Heart right ventricle (tissue), 16 donors: ENCODE measurements around the gene CYREN. TPM values are rescaled to one million over a fixed set of nuclear protein-coding genes. Genes with fewer than 3 reads are reported as not detected.

ENCODE experiments used
- ATAC-seq, 8 donors: fragments of 200-7000 bp; cut with Tn5 transposase; one replicate each; pipeline ENCODE4 v1.9.1; 2020; ENCODE audit warnings: mild to moderate bottlenecking in 8 of 8, moderate library complexity in 8 of 8, moderate number of reproducible peaks in 1 of 8
- DNase-seq, 2 donors: peaks; one replicate each; pipeline ENCODE4 v3.0.0-alpha.2; 2020
- H3K27ac ChIP-seq, 10 donors: fragments of 200-600 bp; sonication (generic) in 2 of 10; one replicate each; pipeline versions ENCODE4 v1.5.0 to v1.8.0; 2020 to 2022; ENCODE audit warnings: mild to moderate bottlenecking in 3 of 10
- H3K27me3 ChIP-seq, 7 donors: fragments of 200-600 bp; one replicate each; pipeline ENCODE4 v1.8.0; 2021 to 2022; ENCODE audit warnings: mild to moderate bottlenecking in 2 of 7
- H3K36me3 ChIP-seq, 9 donors: fragments of 200-600 bp; sonication (generic) in 1 of 9; one replicate each; pipeline versions ENCODE4 v1.5.0 to v1.8.0; 2020 to 2022; ENCODE audit warnings: mild to moderate bottlenecking in 2 of 9
- H3K4me1 ChIP-seq, 9 donors: fragments of 200-600 bp; sonication (generic) in 1 of 9; one replicate each; pipeline versions ENCODE4 v1.5.0 to v1.8.0; 2020 to 2022; ENCODE audit warnings: mild to moderate bottlenecking in 4 of 9
- H3K4me3 ChIP-seq, 10 donors: fragments of 200-600 bp; sonication (generic) in 2 of 10; one replicate each; pipeline versions ENCODE4 v1.5.0 to v1.8.0; 2020 to 2022; ENCODE audit warnings: mild to moderate bottlenecking in 7 of 10, moderate library complexity in 2 of 10
- H3K9me3 ChIP-seq, 11 donors: fragments of 200-600 bp in 10 of 11; sonication (generic) in 2 of 11; one replicate each; pipeline versions ENCODE4 v1.5.0 to v1.8.0; 2013 to 2022; ENCODE audit warnings: mild to moderate bottlenecking in 2 of 11, control low read depth in 1 of 11, moderate library complexity in 1 of 11
- CTCF ChIP-seq, 9 donors: fragments of 200-600 bp; sonication (generic) in 2 of 9; IDR thresholded peaks; one replicate each; pipeline versions ENCODE4 v1.5.0 to v1.8.0; 2021 to 2022; ENCODE audit warnings: antibody characterized with exemption in 9 of 9, mild to moderate bottlenecking in 5 of 9, moderate library complexity in 1 of 9
- WGBS, 2 donors: extraction: QIAGEN DNeasy Blood & Tissue Kit; methylation state at CpG; one replicate each; pipeline ENCODE4 v1.1.7; 2013; ENCODE audit warnings: inconsistent platforms in 1 of 2; 5-methylcytosine and 5-hydroxymethylcytosine counted together
- intact Hi-C, 10 donors: fragments of 100-400 bp; cut with DNase I; formaldehyde crosslinking; loops; one replicate each; pipeline versions ENCODE4 v1.11.1 to v1.14.2; 2022
- polyA plus RNA-seq, 2 donors: library from polyadenylated mRNA; stranded (reverse); fragments of 200-250 nt; gene quantifications; one replicate each; pipeline ENCODE4 v1.2.3, GENCODE V29; 2013
- total RNA-seq, 10 donors: library from RNA; stranded (reverse); fragmentation: NEBNext Ultra II Directional in 3 of 10; extraction: Animal tissue kit (Norgen Biotek cat#: 25700) in 3 of 10; gene quantifications; one replicate each; pipeline versions ENCODE4 v1.2.1 to v1.2.4, GENCODE V29; 2021 to 2023
- donor health status: Arrhythmogenic right ventricular cardiomyopathy.
- donor health status: ischemic (EF 13 %, LVEDD 7.1; RV severe dilation, severe dysfunction).
- donor health status: healthy with polysubstance abuse.
- donor health status: DM: no; HTN: yes; CAD: no.
- donor health status: DM: no; HTN: no; CAD: no.
- donor health status: ischemic (EF 25% LVEDD 6.9; RV normal size, moderate dysfunction).
- donor health status: ischemic (EF 25% LVEDD 5.7; RV mildly dilated, moderate dysfunction).
- donor health status: healthy.
- donor health status: DM: yes; HTN: yes; CAD: no.
- donor health status: Ischemic cardiomyopathy.
- donor health status: ischemic (EF 35%, LVEDD 5.7; RV mildly dilated, moderate dysfunction).
- donor health status: nonischemic (EF 11% LVEDD 7.7; RV severe dilation, severe dysfunction).
- donor health status: DM: yes; HTN: yes; CAD: no.
- donor health status: PGD.
- donor health status: ischemic (EF 29% LVEDD 5.4; RV normal size, mild dysfunction).
- donor health status: nonischemic (EF 23%, LVEDD 6.1; RV moderate dilation, normal function).

The CYREN gene
- total and polyA plus RNA-seq, 12 donors = 16.0 to 33.3 (median 22.6) TPM

- intact Hi-C loops = loop anchor here in 1 of 10 donors (10.0 kb wide), 1 partner anchor 194 kb away; no protein-coding TSS in a partner anchor
- Histone ChIP-seq H3K9me3 (no peaks in the 10 kb centered on the region), H3K36me3 (peaks cover 0 to 100% (median 54%) of the 10 kb centered on the region in 9 donors), H3K27ac (no peak overlapping the region), H3K4me1 (peaks cover 0 to 14% (median 0%) of the 10 kb centered on the region in 9 donors), H3K27me3 (no peaks in the 10 kb centered on the region), H3K4me3 (no peak overlapping the region)
- peak in 3 of 8 donors; percentile 31 to 63 (median 41) for ATAC-seq
- WGBS, 2 donors = 85 to 87% methylated on average over 6 of the region's 6 CpGs
- no peak for DNase-seq
- no peak for TF ChIP-seq CTCF (IDR thresholded peaks at IDR 0.05)
Observed at GRCh38 chr7:135189221-135189662, 18.7 kb upstream of the CYREN start.

- H3K36me3 ChIP-seq = peaks cover 0 to 100% (median 54%) of the 10 kb centered on the region in 9 donors
- WGBS, 2 donors = 97 to 98% methylated on average over 12 of the region's 12 CpGs
- no peak overlapping the region for H3K27ac ChIP-seq
- no peak for TF ChIP-seq CTCF (IDR thresholded peaks at IDR 0.05)
- peaks cover 0 to 14% (median 0%) of the 10 kb centered on the region in 9 donors for H3K4me1 ChIP-seq
- H3K27me3 ChIP-seq = no peaks in the 10 kb centered on the region
- DNase-seq (no peak), ATAC-seq (peak in 1 of 8 donors; percentile 23)
- peaks cover 0 to 8% (median 0%) of the 10 kb centered on the region in 11 donors for H3K9me3 ChIP-seq
- intact Hi-C loops = loop anchor here in 1 of 10 donors (10.0 kb wide), 1 partner anchor 194 kb away; no protein-coding TSS in a partner anchor
- no peak overlapping the region for H3K4me3 ChIP-seq
Observed at GRCh38 chr7:135188298-135188984, 17.9 kb upstream of the CYREN start.

GRCh38 chr7:135186841-135187253, 16.3 kb upstream of the CYREN start:
- H3K9me3 ChIP-seq = peaks cover 0 to 24% (median 7%) of the 10 kb centered on the region in 11 donors
- TF ChIP-seq CTCF (IDR thresholded peaks at IDR 0.05) = no peak
- peak in 1 of 8 donors; percentile 11 for ATAC-seq
- no peak overlapping the region for H3K4me3 ChIP-seq
- intact Hi-C loops = loop anchor here in 1 of 10 donors (10.0 kb wide), 1 partner anchor 192 kb away; no protein-coding TSS in a partner anchor
- H3K36me3 ChIP-seq = peaks cover 0 to 100% (median 63%) of the 10 kb centered on the region in 9 donors
- no peak for DNase-seq
- H3K27ac ChIP-seq = no peak overlapping the region
- H3K4me1 ChIP-seq = peaks cover 0 to 14% (median 0%) of the 10 kb centered on the region in 9 donors
- H3K27me3 ChIP-seq = no peaks in the 10 kb centered on the region
- 90 to 91% methylated on average over 12 of the region's 12 CpGs for WGBS, 2 donors

DNA sequence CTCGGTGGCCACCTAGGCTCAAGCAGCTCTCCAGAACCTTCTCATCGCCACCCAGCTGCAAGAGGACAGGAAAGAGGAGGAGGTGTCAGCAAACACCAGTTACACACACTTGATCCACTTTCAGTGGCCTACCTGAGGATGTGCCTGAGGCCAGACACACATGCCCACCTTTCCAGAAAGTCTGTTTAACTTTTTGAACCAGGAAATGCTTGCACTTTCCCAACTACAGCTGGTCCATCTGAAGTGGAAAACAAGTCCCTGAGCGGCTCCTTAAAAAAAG, 15.7 kb upstream of the CYREN start:
- DNase-seq (no peak), ATAC-seq (no peak)
- Histone ChIP-seq H3K27ac (no peak overlapping the region), H3K4me3 (no peak overlapping the region), H3K27me3 (no peaks in the 10 kb centered on the region), H3K36me3 (peaks cover 0 to 99% (median 62%) of the 10 kb centered on the region in 9 donors), H3K9me3 (peaks cover 0 to 30% (median 13%) of the 10 kb centered on the region in 11 donors), H3K4me1 (peaks cover 0 to 14% (median 0%) of the 10 kb centered on the region in 9 donors)
- no peak for TF ChIP-seq CTCF (IDR thresholded peaks at IDR 0.05)
- intact Hi-C loops = loop anchor here in 1 of 10 donors (10.0 kb wide), 1 partner anchor 191 kb away; no protein-coding TSS in a partner anchor
- WGBS, 2 donors = 98 to 100% methylated on average over 3 of the region's 3 CpGs
